ENCODE measurements around the gene ATP9A.
"Not testable (repeated sequence)": the region's sequence is repeated elsewhere in the genome, so short reads cannot be mapped to it uniquely, and the experiment has no call there.

ATP9A gene, protein sequence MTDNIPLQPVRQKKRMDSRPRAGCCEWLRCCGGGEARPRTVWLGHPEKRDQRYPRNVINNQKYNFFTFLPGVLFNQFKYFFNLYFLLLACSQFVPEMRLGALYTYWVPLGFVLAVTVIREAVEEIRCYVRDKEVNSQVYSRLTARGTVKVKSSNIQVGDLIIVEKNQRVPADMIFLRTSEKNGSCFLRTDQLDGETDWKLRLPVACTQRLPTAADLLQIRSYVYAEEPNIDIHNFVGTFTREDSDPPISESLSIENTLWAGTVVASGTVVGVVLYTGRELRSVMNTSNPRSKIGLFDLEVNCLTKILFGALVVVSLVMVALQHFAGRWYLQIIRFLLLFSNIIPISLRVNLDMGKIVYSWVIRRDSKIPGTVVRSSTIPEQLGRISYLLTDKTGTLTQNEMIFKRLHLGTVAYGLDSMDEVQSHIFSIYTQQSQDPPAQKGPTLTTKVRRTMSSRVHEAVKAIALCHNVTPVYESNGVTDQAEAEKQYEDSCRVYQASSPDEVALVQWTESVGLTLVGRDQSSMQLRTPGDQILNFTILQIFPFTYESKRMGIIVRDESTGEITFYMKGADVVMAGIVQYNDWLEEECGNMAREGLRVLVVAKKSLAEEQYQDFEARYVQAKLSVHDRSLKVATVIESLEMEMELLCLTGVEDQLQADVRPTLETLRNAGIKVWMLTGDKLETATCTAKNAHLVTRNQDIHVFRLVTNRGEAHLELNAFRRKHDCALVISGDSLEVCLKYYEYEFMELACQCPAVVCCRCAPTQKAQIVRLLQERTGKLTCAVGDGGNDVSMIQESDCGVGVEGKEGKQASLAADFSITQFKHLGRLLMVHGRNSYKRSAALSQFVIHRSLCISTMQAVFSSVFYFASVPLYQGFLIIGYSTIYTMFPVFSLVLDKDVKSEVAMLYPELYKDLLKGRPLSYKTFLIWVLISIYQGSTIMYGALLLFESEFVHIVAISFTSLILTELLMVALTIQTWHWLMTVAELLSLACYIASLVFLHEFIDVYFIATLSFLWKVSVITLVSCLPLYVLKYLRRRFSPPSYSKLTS

DNA sequence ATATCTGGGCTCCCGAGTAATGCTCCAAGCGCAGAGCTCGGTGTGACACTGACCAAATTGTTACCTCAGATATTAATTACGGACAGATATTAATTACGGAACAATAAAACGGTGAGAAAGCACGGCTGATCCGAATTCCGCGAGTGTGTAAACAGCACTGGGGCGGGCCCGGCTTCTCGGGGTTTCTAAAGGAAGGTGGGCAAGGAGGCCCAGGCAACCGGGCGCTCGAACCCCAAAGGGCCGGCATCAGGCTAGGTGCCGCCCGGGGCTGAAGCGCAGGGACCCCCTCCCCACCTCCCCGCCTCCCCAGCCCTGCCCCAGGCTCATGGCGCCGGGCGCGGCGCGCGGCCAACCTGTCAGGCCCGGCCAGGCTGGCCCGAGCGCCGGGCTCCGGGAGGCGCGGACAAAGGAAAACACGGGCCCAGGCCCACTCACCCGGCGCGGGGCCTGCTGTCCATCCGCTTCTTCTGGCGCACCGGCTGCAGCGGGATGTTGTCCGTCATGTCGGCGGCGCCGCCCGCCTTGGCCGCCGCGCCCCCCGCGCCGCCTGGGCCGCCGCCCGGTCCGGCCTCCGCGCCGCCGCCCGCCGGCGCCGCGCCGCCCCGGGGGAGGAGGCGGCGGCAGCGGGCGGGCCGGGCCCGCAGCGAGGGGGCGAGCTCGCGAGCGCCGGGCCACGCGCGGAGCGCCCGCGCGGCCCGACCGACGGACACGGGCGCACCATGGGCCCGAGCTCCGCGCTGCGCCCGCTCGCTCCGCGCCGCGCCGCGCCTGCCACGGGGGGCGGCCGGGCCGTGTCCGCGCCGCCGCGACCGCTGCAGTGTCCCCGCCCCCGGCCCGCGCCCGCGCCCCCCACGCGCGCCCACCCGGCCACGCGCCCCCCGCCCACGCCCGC lies at the start of gene ATP9A:
TSS of gene ATP9A (minus strand) at position 524 of the 892 bp plus-strand sequence. CDS start at position 503, 21 bp downstream.
- no peak for DNase-seq (ENCODE audit: low read depth)

DNA sequence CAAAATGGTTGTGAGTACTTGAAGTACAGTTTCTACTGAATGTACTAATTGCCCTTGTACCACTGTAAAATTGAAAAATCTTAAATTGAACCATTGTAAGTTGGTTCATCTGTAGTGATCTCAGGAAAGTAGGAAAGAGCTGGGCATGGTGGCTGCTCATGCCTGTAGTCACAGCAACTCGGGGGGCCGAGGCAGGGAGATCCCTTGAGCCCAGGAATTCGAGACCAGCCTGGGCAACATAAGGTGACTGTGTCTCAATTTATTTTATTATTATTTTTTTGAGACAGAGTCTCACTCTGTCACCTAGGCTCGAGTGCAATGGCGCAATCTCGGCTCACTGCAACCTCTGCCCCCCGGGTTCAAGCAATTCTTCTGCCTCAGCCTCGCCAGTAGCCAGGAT lies 48.7 kb upstream of the ATP9A start:
- DNase-seq (ENCODE audit: low read depth): not testable (repeated sequence)

DNA sequence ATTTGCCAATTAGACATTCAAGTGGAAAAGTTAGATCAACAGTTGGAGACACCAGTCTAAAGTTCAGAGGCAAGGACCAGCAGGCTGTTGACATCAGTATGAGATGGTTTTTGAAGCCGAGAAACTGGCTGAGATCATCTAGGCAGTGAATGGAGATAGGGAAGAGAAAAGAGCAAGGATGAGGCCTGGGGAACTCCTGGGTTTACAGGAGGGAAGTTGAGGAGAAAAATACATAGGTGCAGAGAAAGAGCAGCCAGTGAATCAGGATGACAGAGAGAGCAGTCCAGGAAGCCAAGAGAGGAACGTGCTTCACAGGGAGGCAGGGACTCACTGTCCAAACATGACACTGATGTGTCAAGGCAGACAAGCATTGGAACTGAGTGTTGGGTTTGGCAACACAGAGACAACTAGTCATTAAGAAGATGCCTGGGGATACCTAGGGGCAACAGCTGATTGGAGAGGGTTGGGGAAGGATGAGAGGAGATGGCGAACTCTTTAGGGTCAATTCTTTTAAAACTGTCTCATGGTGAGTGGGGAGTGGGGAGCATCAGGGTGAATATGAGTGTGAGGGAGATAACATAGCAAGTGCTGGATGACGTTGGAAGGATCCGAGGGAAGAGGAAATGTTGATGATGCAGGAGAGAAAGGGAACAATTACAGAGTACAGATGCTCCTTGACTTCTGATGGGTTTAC lies 47.3 kb upstream of the ATP9A start:
- DNase-seq (ENCODE audit: low read depth): no peak

DNA sequence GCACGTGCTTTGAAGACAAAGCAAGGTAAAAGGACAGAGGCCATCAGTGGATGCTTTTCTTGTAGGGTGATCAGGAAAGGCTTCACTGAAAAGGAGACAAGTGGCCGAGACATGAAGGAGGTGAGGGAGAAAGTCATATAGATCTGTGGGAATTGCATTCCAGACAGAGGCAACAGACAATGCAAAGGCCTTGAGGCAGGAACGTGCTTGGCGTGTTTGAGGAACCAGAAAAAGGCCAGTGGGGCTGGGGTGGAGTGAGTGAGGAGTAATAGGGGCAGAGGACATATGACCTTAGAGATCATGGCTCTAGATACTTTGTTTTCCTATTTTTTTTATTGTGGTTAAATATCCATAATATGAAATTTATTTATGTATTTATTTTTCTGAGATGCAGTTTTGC lies 44.7 kb upstream of the ATP9A start:
- no peak for DNase-seq (ENCODE audit: low read depth)

DNA sequence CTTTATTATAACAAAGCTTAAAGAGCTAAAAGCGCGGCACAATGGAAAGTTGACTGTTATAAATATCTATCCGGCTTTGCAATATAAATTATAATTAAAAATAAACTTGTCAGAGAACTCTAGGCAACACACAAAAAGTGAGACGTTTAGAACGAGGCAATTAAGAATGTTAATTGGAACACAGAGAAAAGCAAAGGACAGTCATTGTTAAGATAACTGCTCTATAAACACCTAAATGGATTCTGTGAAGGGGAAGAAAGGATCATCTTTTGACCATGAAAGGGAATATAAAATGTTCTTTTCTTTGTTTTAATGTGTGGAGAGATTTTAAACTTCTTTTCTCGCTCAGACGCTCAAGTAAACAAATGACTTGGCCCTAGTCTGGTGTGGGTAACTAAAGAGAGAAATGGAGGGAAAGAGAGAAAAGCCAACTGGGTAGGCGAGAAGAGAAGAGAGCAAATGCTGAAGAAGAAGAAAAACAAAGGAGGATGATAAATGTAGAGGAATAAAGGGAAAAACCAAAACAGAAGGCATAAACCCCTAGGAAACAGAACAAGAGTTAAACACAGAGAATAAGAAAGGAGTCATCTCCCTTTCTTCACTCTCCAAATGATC lies 43.4 kb upstream of the ATP9A start:
- no peak for DNase-seq (ENCODE audit: low read depth)

DNA sequence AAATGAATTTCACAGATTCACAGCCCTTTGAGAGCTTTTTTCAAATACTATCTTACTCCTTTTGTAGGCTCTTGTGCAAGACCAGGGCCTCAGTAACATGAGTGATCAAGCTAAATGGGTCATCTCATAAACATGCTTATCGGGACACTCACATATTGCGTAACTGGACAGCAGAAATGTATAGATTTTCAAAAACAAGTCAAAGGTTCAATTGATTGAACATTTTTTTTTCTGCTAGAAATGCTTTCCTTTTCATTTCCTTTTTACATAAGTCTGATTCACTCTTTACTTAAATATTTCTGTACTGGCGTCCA lies 42.8 kb upstream of the ATP9A start:
- DNase-seq (ENCODE audit: low read depth): no peak

DNA sequence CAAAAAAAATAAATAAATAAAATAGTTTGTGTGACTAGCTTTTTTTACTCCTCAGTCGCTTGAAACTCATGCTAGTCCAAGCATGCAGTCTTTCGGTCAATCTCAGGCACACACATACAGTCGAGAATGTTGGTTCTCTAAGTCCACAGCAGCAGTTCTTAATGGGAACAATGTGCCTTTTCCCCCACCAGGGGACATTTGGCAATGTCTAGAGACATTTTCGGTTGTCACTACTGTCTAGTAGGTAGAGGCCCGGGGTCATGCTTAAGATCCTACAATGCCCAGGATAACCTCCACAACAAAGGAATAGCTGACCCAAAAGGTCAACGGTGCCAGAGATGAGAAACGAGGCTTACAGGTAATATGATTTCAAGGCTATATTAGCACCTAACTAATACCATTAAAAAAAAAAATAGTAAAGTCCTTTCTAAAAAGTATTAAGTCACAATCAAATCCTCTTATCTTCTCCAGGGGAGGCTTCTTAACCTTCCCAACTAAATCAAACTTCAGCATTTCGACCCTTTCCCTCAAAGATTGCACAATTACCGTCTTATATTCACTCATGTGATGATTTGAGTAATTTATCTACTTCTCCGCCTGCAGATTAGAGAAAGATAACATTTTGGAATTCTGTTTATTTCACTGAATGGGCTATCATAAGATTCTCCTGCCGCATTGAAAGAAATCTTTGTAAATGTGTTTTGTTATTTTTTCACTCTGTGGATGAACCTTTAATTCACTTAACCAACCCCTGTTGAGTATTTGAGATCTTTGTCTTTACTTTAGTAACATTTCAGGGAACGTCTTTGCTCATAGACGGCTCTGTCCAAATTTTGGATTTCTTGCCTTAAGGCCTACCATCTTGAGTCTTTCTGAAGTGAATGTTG lies 42.2 kb upstream of the ATP9A start:
- DNase-seq (ENCODE audit: low read depth): no peak

DNA sequence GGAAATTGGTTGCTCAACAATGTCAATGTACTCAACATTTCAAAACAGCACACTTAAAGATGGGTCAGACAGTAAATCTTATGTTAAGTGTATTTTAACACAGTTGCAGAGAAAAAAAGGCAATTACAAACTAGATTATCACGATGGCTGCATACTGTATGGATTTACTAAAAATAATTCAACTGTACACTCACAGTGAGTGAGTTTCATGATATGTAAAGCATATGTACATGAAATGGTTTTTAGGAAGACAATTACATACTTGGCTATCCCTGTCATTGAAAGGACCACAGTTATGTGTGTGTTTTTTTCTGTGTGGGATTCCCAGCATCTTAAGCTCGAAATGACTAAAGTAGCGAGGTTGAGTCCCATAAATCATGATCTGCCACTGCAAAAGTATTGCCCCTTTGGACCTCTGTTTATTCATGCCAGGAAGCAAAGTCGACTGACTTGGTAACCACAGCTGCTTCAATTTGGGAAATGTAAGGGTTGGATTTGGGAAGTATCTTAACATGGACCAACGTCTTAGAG lies 39.6 kb upstream of the ATP9A start:
- no peak for DNase-seq (ENCODE audit: low read depth)

DNA sequence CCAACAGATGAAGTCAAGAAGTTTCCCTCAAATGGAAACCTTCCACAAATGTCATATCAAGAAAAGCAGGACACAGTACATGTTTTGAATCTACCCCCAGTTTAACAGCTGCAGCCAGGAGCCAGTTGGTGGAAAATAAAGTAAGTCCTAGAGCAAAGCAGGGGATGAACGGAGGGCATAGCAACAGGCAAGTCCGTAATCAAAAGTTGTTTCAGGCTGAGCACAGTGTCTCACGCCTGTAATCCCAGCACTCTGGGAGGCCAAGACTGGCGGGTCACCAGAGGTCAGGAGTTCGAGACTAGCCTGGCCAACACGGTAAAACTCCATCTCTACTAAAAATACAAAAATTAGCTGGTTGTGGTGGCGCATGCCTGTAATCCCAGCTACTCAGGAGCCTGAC lies 36.6 kb upstream of the ATP9A start:
- DNase-seq (ENCODE audit: low read depth): no peak

DNA sequence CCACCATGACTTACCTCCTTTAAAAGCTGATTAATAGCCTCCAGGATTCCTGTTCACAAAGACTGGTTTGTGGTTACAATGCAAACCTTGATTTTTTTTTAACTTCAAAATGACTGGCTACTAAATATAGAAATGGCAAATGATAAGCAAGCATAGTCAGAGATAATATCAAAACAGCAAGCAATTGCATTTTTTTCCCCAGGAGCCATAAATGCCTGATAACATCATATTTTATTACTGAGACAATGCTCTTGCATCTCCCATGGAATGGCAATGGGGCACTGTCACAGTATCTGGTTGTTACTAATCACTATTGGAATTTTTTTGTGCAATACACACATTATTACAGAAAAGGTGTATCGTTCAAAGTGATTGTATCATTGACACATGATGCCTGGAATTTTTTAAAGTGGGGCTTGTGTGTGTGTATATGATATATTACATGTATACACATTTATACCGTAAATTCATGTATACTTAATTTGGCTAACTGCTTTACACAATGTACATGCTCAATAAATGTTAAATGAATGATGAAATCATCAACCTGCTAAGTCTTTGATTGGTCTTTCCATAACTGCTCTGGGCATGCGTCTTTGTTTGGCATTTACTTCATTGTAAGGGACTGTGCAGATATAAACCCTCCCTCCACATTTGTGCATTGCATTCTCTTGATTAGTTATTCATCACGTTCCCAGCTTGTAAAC lies 35.1 kb upstream of the ATP9A start:
- DNase-seq (ENCODE audit: low read depth): no peak

DNA sequence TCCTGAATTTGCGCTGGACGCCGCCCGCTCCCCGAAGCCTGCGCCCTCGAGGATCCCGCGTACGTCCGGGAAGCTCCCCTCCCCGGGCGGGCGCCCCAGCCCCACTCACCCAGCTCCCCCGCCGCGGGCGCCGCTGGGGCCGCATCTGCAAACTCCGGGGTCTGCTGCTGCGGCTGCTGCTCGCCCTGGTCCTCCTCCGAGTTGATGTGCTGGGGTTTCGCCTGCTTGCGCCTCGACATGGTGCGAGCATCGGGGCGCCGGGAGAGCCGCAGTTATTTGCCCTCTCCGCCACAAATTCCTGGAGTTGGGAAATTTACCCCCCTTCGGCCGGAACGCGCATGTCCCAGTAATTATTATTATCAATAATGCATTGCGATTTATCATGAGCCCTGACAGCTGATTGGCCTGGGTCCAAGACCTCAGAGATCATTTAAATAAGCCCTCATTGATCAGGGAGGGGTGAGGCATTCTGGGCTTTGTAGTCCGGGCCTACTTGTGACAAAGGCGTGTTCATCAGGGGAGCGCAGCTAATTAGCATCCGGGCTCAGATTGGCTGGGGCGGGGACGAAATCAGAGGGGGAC lies 34.1 kb upstream of the ATP9A start, which contains the start of gene SALL4:
TSS of gene SALL4 (minus strand) at position 352 of the 582 bp plus-strand sequence. CDS start at position 239, 113 bp downstream.
- no peak for DNase-seq (ENCODE audit: low read depth)

DNA sequence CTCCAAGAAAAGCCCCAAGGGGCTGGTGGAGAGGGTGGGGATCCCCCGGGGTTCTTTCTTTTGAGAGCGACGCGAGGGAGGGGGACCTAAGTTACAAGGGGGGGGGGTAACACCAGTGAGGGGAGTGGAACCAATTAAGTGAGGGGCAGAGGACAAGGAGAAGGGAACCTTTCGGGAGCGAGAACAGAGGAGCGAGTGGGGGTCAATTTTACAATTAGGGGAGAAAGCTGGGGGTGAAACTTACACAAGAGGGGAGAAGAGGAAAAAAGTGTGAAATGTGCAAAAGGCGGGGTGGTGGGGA lies 33.6 kb upstream of the ATP9A start:
- no peak for DNase-seq (ENCODE audit: low read depth)

DNA sequence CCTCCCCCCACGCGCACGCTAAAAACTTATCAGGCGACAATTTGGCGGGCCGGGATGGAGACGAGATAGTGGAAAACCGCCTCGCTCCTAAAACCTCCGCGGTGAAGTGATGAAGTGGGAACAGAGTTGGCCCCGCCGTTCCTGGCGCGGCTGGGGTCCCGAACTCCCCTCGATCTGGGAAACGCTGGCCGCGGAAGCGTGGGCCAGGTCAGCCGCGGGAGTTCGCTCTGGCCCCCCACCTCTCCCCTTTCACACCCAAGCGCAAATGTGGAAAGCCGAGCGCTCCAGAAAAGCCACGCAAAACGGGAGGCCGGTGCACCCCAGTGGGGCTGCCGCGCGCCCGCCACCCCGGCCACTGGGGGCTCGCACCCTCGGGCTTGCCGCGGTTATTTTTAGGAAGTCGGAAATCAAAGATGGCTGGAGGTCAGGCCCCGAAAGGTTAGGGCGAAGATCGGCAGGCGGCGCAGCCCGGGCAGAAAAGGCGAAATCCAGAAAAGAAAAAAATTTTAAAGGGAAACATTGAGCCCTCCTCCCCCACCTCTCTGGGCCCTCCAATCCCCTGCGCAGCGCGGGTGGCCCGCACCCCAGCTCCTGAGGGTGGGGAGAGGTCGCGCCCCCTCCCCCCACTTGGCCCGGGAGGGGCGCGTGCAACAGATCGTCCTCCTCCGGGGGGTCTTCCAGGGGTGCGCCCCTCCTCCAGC lies 33.1 kb upstream of the ATP9A start:
- no peak for DNase-seq (ENCODE audit: low read depth)

DNA sequence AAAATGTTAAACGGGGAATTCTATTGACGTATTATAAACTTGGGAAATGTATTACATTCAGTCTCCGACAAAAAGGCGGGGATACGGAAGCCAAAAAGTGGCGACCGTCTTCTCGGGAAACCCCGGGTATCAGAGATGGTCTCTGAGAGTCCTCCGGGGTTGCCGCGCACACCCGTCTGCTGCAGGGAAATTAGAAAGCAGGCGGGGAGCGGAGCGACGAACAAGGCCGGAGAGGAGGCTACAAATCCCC lies 32.6 kb upstream of the ATP9A start:
- no peak for DNase-seq (ENCODE audit: low read depth)

DNA sequence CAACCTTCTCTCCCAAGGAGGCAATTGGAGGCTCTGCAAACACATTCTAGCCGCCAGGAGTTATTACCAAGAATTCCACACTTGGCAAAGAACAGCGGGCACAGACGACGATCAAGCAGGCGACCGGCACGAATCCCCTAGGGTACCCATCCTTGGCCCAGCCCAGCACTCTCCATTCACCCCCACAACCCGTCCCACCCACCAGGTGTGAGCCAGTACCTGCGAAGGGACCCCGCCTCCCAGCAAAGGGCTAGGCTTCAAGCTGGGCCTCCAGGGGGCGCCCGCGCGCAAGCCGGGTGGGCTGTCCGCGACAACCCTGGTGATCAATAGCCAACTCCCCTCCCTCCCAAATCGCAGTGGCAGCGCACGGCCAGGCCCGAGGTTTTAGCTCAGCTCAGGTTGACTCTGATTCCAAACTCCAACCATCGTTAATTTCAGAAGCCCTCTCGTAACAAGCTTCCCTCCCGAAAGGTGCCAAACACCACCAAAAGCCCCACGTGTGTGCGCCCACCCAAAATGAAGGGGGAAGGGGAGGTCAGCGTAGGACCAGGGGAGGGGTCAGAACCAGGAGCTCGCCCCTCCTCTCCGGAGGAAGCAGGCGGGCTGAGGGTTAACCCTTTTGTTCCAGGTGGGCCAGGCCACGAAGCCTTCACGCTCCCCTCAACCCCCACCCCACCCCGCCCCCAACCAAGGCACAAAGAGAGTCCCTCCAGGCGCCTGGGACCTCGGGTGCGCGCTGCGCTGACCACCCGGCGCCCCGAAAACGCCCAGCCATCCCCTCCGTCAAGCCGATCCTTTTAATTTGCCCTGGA lies 32.1 kb upstream of the ATP9A start:
- peak; percentile 72 for DNase-seq (ENCODE audit: low read depth)

DNA sequence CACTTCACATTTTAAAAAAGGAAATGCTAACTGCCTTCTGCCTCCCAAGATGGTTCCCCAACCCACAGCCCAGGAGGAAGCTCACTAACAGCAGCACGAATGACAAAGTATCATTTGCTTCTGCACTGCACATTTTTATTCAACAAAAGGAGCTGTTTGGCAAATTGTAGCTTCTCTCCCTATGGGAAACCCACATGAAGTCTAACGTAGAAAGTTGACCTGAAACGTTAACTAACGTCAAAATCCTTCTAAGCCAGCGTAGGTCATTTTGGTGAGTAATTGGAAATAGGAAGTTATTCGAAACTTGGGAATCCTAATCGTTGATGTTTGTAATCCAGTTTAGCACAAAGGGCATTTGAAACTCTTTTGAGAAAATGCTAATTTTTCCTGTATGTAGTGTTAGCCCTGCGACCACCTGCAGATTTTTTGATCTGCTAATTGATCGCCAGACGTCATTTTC lies 31.2 kb upstream of the ATP9A start:
- DNase-seq (ENCODE audit: low read depth): no peak

DNA sequence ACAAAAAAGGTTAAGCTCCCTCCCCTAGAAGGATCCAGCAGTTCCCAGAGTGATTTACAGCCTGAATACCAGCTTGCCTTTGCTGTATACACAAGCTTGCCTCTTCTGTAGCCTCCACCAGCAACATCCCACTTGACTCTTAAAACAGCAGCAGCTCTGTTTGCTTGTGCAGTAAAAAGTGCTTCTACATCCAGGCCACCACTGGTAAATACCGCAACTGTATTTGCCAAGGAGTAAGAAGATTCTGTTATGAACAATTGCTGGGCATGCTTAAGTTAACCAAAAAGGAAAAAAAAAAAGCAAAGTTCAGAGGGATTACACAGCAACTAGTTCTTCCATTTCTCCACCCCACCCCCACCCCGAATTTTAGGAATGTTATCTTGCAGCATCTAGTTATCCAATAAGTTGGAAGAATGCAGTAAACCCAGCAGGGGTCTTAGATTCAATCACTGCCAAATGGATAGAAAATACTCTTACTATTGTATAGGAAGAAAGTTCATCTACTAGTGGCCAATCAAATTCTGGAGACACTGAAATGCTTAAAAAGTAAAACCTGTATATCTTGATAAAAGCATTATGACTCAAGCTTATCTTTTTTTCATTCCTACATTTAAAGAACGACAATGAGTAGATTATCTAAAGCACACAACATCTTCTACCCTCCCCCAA lies 29.3 kb upstream of the ATP9A start:
- no peak for DNase-seq (ENCODE audit: low read depth)

All from activated T-cell treated with anti-CD3 and anti-CD28 coated beads for 48 hours (primary cell).